NT2/D1 (cell line): ENCODE data around the gene SYPL1.

Experiments used
- YY1 ChIP-seq: IDR thresholded peaks from 2 replicates; pipeline ENCODE4 v1.6.1; 2011; ENCODE audit not compliant: insufficient read length, insufficient read depth
- ZNF274 ChIP-seq: IDR thresholded peaks from 2 replicates; pipeline ENCODE4 v1.6.1; 2011; ENCODE audit warnings: mild to moderate bottlenecking, low read depth, low read length

- TF ChIP-seq ZNF274 (no peak), YY1 (no peak)
Observed at GRCh38 chr7:106117786-106118544, 5.9 kb upstream of the SYPL1 start.
